ENCODE data around the gene DHRS7B.
"Not testable (repeated sequence)": the region's sequence is repeated elsewhere in the genome, so short reads cannot be mapped to it uniquely, and the experiment has no call there.

Gene DHRS7B

DNA sequence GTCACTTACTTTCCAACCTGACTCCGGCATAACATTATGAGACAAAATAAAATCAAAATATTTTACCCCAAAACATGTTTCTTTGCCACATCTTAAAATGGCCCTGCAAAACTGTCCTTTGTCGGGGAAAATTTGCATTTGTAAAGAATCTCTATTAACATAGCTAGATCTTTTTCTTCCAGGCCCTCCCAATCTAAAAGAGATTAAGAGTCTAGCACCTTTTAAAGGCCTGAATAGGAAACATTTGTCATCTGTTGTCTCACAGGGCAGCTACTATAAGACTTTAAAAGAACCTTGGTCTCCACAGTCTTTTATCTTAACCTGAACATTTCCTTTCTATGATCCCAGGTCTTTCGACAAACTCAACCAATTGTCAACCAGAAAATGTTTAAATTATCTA lies 18.1 kb upstream of the DHRS7B start:
- DNase-seq, result no peak

DNA sequence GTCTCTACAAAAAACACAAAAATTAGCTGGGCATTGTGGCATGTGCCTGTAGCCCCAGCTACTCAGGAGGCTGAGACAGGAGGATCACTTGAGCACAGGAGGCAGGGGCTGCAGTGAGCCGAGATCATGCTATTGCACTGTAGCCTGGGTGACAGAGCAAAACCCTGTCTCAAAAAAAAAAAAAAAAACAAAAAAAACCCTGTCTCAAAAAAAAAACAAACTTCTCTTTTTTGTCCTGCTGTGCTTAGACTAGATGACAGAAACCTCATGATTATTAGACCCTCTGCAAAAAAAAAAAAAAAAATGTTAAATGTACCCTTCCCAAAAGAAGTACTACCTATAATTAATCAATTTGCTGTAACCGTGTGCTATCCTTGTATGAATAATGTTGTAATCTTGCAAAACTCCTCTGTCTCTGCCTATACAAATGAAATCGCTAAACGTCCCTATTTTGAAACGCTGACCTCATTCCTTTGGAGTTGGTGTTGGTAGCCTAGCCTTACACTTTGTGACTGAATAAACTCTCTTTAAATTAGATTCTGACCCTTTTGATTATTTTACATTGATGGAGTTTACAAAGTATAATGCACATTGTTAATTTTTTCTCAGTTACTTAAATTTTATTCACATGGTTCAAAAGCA lies 13.6 kb upstream of the DHRS7B start:
- DNase-seq, result no peak

DNA sequence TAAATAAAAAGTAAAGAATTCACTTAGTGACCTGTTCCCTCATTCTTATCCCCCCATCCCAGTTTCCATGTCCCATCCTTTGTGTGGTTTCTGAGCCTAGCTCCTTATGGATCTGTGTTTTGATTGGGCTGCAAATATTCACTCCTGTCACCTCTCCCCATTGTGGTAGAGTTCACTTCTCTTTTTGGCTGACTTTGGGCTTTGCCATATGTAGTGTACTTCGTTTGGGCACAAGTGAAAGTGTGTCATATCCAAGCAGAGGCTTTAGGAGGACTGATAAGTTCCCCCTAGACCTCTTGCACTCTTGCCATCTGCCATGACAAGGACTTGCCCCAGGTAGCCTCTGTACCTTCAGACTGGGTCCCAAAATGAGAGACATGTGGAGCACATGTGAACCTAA lies 13.0 kb upstream of the DHRS7B start:
- DNase-seq, result no peak

DNA sequence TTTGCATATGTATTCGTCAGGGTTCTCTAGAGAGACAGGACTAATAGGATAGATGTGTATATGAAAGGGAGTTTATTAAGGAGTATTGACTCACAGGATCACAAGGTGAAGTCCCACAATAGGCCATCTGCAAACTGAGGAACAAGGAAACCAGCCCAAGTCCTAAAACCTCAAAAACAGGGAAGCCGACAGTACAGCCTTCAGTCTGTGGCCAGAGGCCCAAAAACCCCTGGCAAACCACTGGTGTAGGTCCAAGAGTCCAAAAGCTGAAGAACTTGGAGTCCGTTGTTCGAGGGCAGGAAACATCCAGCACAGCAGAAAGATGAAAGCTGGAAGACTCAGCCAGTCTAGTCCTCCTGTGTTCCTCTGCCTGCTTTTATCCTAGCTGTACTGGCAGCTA lies 12.0 kb upstream of the DHRS7B start:
- DNase-seq, result not testable (repeated sequence)

DNA sequence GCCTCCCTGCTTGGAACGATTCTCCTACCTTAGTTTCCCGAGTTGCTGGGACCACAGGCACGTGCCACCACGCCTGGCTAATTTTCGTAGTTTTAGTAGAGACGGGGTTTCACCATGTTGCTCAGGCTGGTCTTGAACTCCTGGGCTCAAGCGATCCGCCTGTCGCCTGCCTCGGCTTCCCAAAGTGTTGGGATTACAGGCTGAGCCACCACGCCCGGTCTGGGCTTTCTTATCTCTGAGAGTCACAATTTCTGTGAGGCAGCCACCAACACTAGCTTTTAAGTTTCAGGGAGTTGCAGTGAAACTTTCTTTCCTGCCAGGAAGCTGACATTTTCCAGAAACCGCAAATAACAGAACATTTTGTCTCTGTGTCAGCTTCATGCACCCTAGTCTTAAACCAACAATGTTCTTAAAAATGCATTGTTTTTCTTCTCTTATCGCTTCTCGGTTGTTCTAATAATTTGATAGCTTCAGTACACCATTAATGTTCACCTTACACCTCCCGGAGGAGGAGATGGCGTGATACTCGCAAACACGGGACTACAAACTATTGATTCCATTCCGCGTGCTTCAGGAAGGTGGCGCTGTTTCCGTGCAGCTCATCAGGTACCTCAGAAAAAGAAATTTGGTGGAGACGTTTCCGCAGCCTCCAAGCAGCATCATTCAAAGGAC lies 7.4 kb upstream of the DHRS7B start:
- DNase-seq, result peak; percentile 54

DNA sequence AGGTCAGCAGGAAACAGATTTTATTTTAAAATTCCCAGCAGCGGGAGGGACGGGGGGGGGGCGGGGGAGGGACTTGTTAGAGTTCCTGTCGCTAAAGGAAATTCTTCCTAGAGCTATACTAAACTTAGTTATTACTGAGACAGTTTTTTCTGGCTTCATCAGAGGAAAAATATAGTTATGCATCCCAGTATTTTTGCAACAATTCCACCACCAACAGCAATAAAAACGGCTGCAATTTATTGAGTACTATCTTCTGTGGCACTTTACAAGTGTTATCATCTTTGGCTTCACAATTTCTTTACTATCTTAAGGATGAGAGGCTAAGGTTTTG lies 6.9 kb upstream of the DHRS7B start:
- DNase-seq, result no peak

DNA sequence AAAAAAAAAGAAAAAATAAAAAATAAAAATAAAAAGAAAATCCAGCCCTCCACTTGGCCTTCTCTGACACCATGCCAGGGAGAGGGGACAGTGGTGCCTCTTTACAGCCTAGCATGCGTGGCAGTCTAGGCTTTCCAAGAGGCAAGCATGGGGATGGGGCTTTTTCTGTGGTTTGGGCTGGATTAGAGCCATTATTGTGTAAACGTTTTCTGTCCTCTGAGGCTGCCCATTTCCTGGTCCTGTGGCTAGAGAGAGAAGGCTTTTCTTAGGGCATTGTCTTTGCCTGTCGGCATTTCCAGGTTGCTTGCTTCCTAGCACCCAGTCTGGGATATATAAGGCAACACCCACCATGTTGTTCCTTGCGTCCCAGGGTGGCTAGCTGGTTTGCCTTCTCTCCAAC lies 2.7 kb upstream of the DHRS7B start:
- no peak for DNase-seq

DNA sequence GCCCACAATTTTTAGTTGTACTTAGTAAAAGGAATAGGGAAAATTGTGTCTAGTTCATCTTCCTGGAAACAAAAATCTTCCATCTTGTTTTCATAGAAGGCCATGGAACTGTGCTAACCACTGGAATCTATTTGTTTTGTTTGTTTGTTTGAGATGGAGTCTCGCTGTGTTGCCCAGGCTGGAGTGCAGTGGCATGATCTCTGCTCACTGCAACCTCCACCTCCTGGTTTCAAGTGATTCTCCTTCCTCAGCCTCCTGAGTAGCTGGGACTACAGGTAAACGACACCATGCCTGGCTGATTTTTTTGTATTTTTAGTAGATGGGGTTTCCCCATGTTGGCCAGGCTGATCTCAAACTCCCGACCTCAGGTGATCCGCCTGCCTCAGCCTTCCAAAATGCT lies 2.2 kb upstream of the DHRS7B start:
- DNase-seq, result not testable (repeated sequence)

DNA sequence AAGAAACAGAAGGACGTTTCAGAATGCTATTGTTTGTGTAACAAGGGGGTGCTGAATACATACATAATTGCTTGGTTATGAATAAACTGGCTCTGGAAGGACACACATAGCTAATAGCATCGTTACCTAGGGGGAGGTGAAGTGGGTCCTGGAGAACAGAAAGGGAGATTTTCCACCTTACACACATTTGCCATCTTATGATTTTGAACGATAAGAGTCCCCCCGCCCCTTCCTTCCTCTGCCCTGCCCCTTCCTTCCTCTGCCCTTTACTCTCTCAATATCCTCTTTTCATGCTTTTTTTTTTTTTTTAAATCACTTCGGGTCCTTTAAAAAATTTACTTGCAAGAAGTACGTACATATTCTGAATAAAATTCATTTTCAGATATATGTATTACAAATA lies 902 bp upstream of the DHRS7B start:
- no peak for DNase-seq

DNA sequence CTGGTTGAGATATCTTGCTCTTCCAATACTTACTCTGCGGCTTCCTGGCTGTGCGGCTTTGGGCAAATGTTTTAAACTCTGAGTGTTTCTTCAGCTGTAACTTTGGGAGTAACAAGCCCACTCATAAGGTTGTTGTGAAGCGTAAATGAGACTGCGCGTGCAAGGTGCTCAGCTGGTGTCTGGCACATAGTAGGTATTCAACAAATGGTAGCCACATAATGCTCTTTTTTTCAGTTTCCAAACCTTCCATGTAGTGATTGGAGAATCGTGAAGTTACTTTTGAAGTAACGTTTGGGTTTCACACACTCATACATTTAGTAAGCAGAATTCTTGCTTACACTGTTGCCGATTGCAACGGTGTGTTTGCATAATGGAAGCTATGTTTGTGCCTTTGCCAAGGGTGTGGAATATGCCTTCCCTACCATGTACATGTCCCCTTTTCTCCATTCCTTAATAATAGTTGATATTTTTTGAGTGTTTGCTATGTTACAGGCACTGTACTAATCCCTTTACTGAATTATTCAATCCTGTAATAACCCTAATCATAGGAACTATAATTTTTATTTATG lies 829 bp downstream of the DHRS7B start:
- no peak for DNase-seq

DNA sequence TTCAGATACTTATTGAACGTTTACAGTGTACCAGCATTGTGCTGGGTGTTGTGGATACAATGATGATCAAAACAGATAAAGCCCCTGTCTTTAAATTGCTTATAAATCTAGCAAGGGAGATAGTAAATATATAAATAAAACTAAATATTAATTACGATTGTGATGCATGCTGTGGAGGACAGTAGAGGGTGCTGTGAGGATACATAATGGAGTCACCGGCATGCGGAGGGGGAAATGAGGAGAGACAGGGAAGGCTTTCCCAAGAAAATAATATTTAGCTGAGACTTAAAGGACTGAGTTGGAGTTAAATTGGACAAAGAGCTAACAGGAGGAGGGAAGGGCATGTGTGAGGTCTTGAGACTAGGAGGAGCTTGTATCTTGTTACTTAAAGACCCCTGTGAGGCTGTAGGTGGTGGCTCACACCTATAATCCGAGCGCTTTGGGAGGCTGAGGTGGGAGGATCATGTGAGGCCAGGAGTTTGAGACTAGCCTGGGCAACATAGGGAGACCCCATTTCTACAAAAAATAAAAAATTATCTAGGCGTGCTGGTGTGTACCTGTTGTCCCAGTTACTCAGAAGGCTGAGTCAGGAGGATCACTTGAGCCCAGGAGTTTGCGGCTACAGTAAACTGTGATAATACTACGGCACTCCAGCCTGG lies 2.4 kb downstream of the DHRS7B start:
- peak; percentile 51 for DNase-seq

DNA sequence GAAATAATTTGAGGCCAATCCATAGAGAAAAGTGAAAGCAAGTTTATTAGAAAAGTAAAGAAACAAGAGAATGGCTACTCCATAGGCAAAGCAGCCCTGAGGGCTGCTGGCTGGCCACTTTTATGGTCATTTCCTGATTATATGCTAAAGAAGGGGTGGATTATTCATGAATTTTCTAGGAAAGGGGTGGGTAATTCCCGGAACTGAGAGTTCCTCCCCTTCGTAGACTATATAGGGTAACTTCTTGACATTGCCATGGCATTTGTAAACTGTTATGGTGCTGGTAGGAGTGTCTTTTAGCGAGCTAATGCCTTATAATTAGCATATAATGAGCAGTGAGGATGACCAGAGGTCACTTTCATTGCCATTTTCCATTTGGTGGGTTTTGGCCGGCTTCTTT lies 4.4 kb downstream of the DHRS7B start:
- no peak for DNase-seq

DNA sequence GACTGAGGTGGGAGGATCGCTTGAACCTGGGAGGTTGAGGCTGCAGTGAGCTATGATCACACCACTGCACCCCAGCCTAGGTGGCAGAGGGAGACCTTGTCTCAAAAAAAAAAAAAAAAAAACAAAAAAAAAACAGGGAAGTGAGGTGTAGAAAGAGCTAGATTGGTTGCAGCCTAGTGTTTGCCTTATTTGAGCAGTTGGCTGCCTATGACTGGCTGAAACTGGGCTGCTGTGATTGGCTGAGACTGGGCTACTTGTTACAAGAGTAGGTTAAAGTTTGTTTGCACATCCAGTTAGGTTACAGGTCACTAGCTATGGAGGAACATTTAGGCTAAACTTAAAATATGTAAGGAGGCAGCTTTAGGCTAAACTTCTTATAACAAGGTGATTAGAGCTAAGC lies 5.7 kb downstream of the DHRS7B start:
- no peak for DNase-seq

DNA sequence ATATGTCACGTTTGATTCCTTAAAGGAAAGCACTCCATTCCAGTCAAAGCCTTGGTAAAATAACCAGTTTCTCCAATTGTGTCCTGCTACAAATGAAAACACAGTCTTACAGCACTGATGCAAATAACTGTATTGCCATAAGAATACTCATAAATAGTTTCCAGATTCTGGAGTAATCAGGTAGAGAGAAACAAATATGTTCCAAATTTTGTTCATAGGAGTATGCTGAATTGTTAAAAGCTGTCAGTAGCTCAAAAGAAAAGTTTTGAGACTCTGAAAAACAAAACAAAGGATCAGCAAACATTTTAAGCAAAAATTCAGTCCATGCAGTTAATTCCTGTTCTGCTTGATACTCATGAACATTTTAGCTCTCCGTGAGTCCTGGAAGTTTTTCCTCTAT lies 7.8 kb downstream of the DHRS7B start:
- no peak for DNase-seq

DNA sequence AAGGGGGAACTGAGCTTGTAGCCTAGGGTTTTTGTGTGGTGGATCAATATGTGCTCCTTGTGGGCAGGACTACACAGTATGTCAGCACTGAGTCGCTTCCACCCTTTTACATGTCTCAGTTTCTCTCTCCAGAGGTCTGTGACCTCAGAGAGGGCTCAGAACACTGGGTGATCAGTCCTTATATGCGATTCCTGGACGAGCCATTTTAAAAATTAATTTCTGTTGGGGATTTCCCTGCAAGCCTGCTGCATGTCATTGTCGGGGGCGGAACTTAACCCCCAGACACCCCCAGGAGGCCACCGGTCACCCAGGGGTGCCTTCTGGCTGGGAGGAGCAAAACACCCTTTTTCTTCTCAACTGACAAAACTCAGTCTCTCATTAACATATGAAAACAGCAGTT lies 14.1 kb downstream of the DHRS7B start:
- no peak for DNase-seq

DNA sequence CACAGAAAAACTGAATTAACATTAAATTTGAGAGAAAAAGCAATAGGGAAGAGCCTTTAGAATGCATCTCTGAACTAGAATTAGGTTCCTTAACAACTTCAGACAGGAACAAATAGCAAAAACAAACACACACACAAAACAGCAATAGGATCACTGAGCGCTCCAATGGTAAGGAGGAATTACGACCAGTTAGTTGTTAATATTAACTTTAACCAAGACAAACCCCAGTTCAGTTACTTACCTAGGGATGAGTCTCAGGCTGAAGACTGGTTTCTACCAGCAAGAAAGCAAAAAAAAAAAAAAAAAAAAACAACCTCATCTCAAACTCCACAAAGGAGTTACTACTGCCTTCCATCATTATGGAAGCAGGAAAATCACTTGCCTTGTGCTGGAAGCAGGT lies 14.6 kb downstream of the DHRS7B start:
- no peak for DNase-seq

DNA sequence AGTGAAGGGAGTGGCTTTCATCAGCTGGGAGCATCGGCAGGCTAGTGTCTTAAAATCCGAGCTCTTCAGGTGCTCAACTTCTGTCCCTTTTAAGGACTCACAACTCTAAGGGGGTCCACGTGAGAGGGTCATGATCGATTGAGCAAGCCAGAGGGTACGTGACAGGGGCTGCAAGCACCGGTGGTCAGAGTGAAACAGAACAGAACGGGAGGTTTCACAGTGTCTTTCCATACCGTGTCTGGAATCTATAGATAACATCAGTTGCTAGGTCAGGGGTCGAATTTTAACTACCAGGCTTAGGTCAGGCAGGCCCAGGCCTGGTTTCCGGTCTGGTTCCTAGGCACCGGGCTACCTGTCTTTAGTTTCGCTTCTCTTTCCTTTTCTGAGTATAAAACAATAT lies 15.3 kb downstream of the DHRS7B start:
- not testable (repeated sequence) for DNase-seq

DNA sequence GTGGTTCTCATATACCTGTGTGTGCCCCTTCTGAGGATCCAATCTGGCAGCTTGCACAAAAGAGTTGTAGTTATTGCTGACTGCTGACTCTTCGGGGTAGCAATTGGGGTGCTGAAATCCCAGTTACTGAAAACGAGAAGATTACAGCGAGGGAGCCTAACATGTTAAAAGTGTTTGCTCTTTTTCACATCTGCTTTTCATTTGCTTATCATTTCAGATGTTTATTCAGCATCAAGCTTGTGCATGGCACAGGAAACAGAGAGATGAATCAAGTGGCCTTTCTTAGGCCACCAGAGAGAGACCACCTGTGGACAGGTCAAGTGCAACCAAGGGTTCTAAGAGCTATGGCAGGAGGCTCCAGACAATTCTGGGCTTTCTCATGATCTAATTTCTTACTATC lies 16.9 kb downstream of the DHRS7B start:
- DNase-seq, result no peak

DNA sequence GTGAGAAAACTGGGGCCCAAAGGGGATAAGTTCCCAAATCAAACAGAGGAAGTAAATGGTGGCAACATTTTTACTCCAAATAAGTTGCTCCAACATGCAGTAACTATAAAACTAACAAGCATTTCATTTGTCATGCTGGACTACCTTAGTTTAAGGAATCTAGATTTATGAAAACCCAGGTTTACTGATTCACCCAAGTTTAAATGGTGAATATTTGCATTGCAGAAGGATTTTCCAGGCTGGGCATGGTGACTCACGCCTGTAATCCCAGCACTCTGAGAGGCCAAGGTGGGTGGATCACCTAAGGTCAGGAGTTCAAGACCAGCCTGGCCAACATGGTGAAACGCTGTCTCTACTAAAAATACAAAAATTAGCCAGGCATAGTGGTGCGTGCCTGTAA lies 17.5 kb downstream of the DHRS7B start:
- not testable (repeated sequence) for DNase-seq

DNA sequence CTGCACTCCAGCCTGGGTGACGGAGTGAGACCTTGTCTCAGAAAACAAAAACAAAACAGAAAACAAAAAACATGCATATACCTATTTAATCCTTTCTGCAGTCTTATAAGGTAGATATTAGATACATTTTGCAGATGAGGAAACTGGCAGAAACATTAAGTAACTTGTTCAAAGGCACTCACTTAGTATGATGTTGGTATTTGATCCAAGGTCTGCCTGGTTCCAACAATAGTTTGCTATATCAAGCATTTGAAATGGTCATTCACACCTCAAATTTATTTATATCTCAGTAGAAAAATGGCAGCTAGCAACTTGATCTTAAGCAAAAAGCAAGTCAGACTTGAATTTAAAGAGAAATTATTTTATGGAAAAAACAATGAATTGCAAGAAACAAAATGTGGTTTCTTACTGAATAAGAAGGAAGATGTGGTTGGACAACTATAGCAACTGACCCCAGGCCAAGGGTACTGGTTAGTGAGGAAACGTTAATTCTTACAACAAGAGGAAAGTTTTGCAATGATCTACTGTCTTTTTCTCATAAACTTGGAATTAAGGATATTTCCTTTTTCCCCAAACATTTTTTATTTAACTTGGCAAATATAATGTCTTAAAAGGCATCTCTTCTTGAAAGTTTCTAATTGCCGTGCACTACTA lies 19.7 kb downstream of the DHRS7B start:
- no peak for DNase-seq

DNA sequence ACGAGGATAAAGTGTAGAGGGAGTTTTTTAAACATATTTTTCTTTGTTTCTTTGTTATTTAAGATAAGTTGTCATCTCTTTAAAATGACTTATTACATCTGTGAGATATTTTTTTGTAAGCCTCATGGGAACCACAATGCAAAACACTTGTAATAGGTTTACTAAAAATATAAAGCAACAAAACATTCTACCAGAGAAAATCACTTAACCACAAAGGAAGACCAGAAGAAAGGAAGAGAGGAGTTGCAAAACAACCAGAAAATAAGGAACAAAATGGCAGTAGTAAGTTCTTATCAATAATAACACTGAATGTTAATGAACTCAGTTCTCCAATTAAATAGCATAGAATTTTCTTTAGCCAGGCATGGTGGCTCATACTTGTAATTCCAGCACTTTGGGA lies 22.9 kb downstream of the DHRS7B start:
- no peak for DNase-seq

DNA sequence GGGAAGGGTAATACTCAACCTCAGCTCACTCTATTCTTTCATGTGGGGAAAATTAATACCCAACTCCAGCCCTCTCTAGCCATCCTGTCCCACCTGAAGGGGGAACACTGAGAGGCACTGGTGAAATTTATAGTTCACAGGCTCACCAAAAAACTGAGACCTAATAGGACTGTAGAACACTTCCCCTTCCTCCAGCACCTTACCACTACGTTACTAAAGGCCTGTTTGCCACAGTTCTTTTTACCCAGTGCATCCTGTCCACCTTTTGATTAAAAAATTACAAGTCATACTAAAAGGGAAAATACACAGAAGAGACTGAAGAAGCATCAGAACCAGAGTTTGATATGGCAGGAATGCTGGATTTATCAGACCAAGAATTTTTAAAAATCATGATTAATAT lies 26.0 kb downstream of the DHRS7B start:
- no peak for DNase-seq

DNA sequence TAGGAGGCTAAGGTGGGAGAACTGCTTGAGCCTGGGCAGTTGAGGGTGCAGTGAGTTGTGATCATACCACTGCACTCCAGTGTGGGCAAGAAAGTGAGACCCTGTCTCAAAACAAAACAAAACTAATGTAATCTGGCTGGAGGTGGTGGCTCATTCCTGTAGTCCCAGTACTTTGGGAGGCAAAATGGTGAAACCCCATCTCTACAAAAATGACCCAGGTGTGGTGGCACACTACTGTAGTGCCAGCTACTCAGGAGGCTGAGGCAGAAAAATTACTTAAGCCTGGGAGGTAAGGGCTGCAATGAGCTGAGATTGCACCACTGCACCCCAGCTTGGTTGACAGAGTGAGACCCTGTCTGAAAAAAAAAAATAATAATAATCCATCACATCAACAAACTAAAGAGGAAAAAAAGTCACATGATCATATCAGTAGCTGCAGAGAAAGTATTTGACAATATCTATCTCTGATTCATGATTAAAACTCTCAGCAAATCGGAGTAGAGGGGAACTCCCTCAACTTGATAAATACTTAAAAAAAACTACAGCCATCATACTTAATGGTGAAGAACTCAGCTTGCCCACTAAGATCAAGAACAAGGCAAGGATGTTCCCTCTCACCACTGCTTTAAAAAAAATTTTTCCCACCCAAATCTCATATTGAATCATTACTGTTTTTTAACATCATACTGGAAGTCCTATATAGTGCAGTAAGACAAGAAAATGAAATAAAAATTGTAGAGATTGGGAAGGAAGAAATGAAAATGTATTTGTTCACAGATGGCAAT lies 31.0 kb downstream of the DHRS7B start:
- DNase-seq, result no peak
